Measurements from ENCODE around the gene FBXL7. TPM values are rescaled to one million over a fixed set of nuclear protein-coding genes. Genes with fewer than 3 reads are reported as not detected.

The FBXL7 gene
- total RNA-seq, 4 donors from 2014 or later = 6.5 to 37.0 (median 19.7) TPM

DNA sequence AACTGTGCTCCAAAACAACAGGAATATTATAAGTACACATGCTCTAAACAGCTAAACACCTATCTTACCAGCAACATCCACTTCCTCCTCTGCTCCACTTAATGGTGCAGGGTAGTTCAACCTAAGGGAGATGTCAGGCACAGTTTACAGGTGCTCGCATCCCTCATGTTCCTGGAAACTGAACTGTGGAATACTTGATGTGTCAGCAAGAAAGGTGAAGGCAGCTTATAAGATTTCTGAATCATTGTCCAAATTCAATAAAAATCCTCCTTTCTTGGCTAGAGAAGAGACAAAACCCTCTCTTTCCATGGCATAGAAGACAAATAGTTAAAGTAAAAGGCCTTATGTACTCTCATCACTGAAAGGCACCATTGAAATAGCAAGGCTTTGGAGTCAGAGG lies 272.2 kb downstream of the FBXL7 start:
- intact Hi-C loops (cut with DNase I; ENCODE audit: low total_unique reads) = no loop called here
- no peaks in the 10 kb centered on the region for H3K27me3 ChIP-seq
- no peaks in the 10 kb centered on the region for H3K9me3 ChIP-seq
- TF ChIP-seq POLR2A (IDR thresholded peaks at IDR 0.05) = no peak
- TF ChIP-seq, protein P1, sequence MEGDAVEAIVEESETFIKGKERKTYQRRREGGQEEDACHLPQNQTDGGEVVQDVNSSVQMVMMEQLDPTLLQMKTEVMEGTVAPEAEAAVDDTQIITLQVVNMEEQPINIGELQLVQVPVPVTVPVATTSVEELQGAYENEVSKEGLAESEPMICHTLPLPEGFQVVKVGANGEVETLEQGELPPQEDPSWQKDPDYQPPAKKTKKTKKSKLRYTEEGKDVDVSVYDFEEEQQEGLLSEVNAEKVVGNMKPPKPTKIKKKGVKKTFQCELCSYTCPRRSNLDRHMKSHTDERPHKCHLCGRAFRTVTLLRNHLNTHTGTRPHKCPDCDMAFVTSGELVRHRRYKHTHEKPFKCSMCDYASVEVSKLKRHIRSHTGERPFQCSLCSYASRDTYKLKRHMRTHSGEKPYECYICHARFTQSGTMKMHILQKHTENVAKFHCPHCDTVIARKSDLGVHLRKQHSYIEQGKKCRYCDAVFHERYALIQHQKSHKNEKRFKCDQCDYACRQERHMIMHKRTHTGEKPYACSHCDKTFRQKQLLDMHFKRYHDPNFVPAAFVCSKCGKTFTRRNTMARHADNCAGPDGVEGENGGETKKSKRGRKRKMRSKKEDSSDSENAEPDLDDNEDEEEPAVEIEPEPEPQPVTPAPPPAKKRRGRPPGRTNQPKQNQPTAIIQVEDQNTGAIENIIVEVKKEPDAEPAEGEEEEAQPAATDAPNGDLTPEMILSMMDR (IDR thresholded peaks at IDR 0.05) = no peak
- no peak for DNase-seq
- no peaks in the 10 kb centered on the region for H3K4me1 ChIP-seq
- no peak overlapping the region for H3K27ac ChIP-seq
- no peak overlapping the region for H3K4me3 ChIP-seq
- H3K36me3 ChIP-seq = no peaks in the 10 kb centered on the region

DNA sequence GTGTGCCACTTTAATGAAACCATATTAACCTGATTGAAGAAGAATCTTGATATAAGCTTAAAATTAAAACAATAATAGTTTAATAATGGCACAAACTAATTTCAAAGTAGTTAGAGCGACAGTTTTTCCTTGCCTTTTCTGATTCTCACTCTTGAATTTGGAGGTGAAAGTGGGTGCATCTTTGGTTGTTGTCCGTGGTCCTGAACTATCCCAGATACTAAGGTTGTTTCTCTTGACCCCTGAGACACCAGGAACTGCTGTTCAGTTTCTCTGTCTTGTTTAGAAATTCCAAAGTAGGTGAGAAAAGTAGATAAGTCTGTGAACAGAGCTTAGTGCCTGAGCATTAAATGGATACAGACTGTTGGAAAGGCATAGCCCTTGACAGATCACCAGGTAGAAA lies 274.7 kb downstream of the FBXL7 start:
- H3K4me1 ChIP-seq = no peaks in the 10 kb centered on the region
- no peak overlapping the region for H3K4me3 ChIP-seq
- H3K27ac ChIP-seq = no peak overlapping the region
- no peak for TF ChIP-seq POLR2A (IDR thresholded peaks at IDR 0.05)
- TF ChIP-seq, protein P1 (IDR thresholded peaks at IDR 0.05) = no peak
- no peaks in the 10 kb centered on the region for H3K9me3 ChIP-seq
- H3K36me3 ChIP-seq = no peaks in the 10 kb centered on the region
- no peak for DNase-seq
- intact Hi-C loops (cut with DNase I; ENCODE audit: low total_unique reads) = no loop called here
- H3K27me3 ChIP-seq = no peaks in the 10 kb centered on the region

DNA sequence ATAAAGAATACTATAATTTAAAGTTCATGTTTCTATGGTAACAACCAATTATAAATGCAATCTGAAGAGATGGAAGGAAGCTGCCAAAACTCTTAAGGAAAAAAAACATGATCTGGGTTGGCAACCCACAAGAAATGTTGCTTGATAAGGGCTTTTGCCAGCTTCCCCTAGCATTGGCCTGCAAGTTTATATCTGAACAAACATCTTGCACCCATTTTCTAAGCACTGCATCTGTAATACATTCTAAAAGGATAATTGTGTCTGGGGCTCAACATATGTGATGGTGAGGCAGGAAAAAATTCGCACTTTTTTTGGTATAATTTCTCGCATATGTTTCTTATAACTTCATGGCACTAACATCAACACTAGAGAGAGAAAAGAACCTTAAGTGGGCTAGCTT lies 276.4 kb downstream of the FBXL7 start:
- Histone ChIP-seq H3K4me3 (no peak overlapping the region), H3K4me1 (no peaks in the 10 kb centered on the region), H3K27ac (no peak overlapping the region), H3K36me3 (no peaks in the 10 kb centered on the region), H3K27me3 (no peaks in the 10 kb centered on the region), H3K9me3 (no peaks in the 10 kb centered on the region)
- intact Hi-C loops (cut with DNase I; ENCODE audit: low total_unique reads) = no loop called here
- TF ChIP-seq, protein P1 (IDR thresholded peaks at IDR 0.05) = no peak
- no peak for TF ChIP-seq POLR2A (IDR thresholded peaks at IDR 0.05)
- DNase-seq = no peak

DNA sequence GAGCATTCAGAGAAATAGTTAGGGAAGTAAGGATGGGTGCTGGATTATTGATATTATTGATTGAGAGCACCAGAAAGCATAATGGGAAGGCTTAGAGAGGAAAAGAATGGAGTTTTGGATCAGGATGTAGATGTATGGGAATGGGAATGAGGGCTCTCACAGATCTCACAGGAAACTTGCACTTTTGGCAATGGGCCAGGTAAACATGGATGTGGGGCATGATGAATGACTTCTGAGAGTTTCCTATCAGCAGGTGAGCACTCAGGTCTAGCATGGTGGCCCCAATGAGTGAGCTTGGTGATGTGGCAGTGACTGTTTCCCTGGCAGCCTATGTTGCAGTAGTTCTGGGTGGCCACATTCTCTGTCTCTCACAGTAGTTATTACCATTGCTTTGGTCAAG lies 283.8 kb downstream of the FBXL7 start:
- no peaks in the 10 kb centered on the region for H3K4me1 ChIP-seq
- TF ChIP-seq POLR2A (IDR thresholded peaks at IDR 0.05) = no peak
- TF ChIP-seq, protein P1 (IDR thresholded peaks at IDR 0.05) = no peak
- H3K36me3 ChIP-seq = no peaks in the 10 kb centered on the region
- no peaks in the 10 kb centered on the region for H3K9me3 ChIP-seq
- DNase-seq = no peak
- H3K27ac ChIP-seq = no peak overlapping the region
- no peak overlapping the region for H3K4me3 ChIP-seq
- no peaks in the 10 kb centered on the region for H3K27me3 ChIP-seq
- intact Hi-C loops (cut with DNase I; ENCODE audit: low total_unique reads) = no loop called here

DNA sequence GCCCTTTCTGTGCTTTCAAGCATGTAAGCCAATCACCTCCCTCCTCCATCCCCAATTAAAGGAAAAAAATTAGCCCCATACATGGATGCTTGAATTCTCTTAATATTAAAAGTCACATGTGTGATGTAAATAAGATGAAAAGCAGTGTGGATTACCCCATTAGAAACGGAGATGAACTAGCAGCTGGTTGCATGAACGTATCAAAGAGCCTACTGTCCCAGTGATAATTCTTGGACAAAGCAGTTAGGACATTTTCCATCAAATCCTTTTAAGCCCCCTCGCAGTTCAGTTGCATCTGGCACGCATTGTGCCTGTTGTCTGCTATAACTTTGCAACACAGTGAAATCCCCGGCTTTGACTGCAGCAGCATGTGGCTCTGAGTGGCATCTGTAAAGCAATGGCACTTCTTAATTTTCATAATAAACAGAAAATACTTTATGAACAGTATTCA lies 285.6 kb downstream of the FBXL7 start:
- H3K27me3 ChIP-seq = no peaks in the 10 kb centered on the region
- TF ChIP-seq POLR2A (IDR thresholded peaks at IDR 0.05) = no peak
- TF ChIP-seq, protein P1 (IDR thresholded peaks at IDR 0.05) = no peak
- intact Hi-C loops (cut with DNase I; ENCODE audit: low total_unique reads) = no loop called here
- DNase-seq = no peak
- no peak overlapping the region for H3K4me3 ChIP-seq
- H3K27ac ChIP-seq = no peak overlapping the region
- no peaks in the 10 kb centered on the region for H3K9me3 ChIP-seq
- no peaks in the 10 kb centered on the region for H3K36me3 ChIP-seq
- no peaks in the 10 kb centered on the region for H3K4me1 ChIP-seq
